ENCODE results near the gene KLHL14. TPM values are rescaled to one million over a fixed set of nuclear protein-coding genes. Genes with fewer than 3 reads are reported as not detected.

Gene KLHL14
- total RNA-seq, result not detected in 2 replicates

GRCh38 chr18:32772581-32773381 is at the start of gene KLHL14:
Gene KLHL14 (minus strand): TSS chr18:32773023. CDS start chr18:32770591, 2,432 bp downstream.

Small RNA genes lying within 50 kb of the gene (small RNA-seq; reads per million reads assigned to genes)
- not detected for gene AC012123.2

Data from thoracic aorta endothelial cell (primary cell).